ENCODE results near the gene MED29. TPM values are rescaled to one million over a fixed set of nuclear protein-coding genes. Genes with fewer than 3 reads are reported as not detected.
A peak's percentile ranks its signal among the peaks of the same experiment; 100 is the strongest.

MED29 gene
- total and polyA plus RNA-seq, 2 of the 13 experiments (the other 11 are each of a cell fraction or from before 2014, with no cell fraction given): 14.0 to 19.7 TPM

DNA sequence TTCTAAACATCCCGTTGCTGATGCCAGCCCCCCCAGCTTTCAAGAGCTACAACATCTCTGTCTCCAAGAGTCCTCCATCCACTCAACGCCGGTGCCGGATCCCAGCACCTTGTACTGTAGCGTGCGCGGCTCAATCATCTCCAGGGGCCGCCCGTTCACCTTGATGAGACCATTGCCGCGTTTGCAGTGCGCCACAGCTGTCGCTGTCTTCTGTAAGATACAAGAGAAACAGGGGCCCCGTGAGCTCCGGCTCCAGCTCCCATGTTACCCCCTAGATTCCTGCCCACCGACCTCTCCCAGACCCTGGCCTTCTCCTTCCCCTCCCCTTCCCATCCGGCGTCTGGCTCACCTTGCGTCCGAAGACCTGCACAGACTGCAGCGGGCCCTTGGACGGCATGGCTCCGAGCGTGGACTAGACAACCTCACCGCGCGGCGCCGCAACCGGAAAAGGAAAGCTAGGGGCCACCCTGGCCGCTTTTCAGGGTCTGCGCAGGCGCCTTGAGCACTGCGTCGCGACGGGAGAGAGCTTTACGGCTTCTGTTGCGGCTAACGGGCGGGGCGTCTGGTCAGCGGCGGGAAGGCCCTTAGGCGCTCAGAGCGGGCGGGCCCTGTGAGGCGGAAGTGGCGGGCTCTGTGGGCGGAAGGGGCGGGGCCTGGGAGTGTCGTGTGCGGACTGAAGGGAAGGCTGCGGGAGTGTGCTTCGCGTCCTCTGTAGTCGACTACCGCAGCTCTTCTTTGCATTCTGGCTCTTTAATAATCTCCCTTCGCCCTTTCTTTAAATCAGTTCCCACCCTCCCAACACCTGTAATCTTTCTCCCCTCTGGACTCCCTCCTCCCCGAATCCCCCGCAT, 44.5 kb downstream of the MED29 start, which contains the start of gene RPS16 (continued):
- 0 out of 2 replicates have a peak, but pooled peaks have one; percentile 18 for TF ChIP-seq ZBTB7B (CRISPR knock-in tag; IDR thresholded peaks at IDR 0.05)
- TF ChIP-seq, protein P1, sequence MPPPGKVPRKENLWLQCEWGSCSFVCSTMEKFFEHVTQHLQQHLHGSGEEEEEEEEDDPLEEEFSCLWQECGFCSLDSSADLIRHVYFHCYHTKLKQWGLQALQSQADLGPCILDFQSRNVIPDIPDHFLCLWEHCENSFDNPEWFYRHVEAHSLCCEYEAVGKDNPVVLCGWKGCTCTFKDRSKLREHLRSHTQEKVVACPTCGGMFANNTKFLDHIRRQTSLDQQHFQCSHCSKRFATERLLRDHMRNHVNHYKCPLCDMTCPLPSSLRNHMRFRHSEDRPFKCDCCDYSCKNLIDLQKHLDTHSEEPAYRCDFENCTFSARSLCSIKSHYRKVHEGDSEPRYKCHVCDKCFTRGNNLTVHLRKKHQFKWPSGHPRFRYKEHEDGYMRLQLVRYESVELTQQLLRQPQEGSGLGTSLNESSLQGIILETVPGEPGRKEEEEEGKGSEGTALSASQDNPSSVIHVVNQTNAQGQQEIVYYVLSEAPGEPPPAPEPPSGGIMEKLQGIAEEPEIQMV (CRISPR knock-in tag; IDR thresholded peaks at IDR 0.05; ENCODE audit: low read depth): peak; percentile 98; the same call in 1 of the 2 replicates
- TF ChIP-seq, protein P2, sequence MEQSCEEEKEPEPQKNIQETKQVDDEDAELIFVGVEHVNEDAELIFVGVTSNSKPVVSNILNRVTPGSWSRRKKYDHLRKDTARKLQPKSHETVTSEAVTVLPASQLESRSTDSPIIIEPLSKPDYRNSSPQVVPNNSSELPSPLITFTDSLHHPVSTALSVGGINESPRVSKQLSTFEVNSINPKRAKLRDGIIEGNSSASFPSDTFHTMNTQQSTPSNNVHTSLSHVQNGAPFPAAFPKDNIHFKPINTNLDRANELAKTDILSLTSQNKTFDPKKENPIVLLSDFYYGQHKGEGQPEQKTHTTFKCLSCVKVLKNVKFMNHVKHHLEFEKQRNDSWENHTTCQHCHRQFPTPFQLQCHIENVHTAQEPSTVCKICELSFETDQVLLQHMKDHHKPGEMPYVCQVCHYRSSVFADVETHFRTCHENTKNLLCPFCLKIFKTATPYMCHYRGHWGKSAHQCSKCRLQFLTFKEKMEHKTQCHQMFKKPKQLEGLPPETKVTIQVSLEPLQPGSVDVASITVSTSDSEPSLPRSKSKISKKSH (CRISPR knock-in tag; IDR thresholded peaks at IDR 0.05; ENCODE audit: borderline replicate concordance): peak; percentile 97
- peak; percentile 75; the same call in 1 of the 2 replicates for TF ChIP-seq MTF1 (CRISPR knock-in tag; IDR thresholded peaks at IDR 0.05)
- TF ChIP-seq TSC22D2 (CRISPR knock-in tag; IDR thresholded peaks at IDR 0.05; ENCODE audit: borderline replicate concordance): peak; percentile 95; the same call in 1 of the 2 replicates
- peak; percentile 76; the same call in 1 of the 2 replicates for TF ChIP-seq ZMYM4 (CRISPR knock-in tag; IDR thresholded peaks at IDR 0.05)
- TF ChIP-seq ZFP36L1 (CRISPR knock-in tag; IDR thresholded peaks at IDR 0.05): peak; percentile 61; the same call in 1 of the 2 replicates
- TF ChIP-seq, protein P3, sequence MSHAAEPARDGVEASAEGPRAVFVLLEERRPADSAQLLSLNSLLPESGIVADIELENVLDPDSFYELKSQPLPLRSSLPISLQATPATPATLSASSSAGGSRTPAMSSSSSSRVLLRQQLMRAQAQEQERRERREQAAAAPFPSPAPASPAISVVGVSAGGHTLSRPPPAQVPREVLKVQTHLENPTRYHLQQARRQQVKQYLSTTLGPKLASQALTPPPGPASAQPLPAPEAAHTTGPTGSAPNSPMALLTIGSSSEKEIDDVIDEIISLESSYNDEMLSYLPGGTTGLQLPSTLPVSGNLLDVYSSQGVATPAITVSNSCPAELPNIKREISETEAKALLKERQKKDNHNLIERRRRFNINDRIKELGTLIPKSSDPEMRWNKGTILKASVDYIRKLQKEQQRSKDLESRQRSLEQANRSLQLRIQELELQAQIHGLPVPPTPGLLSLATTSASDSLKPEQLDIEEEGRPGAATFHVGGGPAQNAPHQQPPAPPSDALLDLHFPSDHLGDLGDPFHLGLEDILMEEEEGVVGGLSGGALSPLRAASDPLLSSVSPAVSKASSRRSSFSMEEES (CRISPR knock-in tag; IDR thresholded peaks at IDR 0.05): peak; percentile 55; the same call in 1 of the 2 replicates
- TF ChIP-seq, protein P4, sequence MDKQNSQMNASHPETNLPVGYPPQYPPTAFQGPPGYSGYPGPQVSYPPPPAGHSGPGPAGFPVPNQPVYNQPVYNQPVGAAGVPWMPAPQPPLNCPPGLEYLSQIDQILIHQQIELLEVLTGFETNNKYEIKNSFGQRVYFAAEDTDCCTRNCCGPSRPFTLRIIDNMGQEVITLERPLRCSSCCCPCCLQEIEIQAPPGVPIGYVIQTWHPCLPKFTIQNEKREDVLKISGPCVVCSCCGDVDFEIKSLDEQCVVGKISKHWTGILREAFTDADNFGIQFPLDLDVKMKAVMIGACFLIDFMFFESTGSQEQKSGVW (CRISPR knock-in tag; IDR thresholded peaks at IDR 0.05; ENCODE audit: borderline replicate concordance): no peak
- peak; percentile 91 for TF ChIP-seq ETV5 (CRISPR knock-in tag; IDR thresholded peaks at IDR 0.05; ENCODE audit: borderline replicate concordance)
- TF ChIP-seq ZNF552 (CRISPR knock-in tag; IDR thresholded peaks at IDR 0.05; ENCODE audit: borderline replicate concordance): peak; percentile 76; the same call in 1 of the 2 replicates
- TF ChIP-seq SRSF1 (optimal IDR thresholded peaks at IDR 0.05; ENCODE audit: low read depth, low read length): peak; percentile 88
- TF ChIP-seq, protein P5, sequence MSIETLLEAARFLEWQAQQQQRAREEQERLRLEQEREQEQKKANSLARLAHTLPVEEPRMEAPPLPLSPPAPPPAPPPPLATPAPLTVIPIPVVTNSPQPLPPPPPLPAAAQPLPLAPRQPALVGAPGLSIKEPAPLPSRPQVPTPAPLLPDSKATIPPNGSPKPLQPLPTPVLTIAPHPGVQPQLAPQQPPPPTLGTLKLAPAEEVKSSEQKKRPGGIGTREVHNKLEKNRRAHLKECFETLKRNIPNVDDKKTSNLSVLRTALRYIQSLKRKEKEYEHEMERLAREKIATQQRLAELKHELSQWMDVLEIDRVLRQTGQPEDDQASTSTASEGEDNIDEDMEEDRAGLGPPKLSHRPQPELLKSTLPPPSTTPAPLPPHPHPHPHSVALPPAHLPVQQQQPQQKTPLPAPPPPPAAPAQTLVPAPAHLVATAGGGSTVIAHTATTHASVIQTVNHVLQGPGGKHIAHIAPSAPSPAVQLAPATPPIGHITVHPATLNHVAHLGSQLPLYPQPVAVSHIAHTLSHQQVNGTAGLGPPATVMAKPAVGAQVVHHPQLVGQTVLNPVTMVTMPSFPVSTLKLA (IDR thresholded peaks at IDR 0.05): peak; percentile 44; the same call in 1 of the 2 replicates
- TF ChIP-seq FOXA3 (CRISPR knock-in tag; IDR thresholded peaks at IDR 0.05): peak; percentile 57
- TF ChIP-seq SKI (IDR thresholded peaks at IDR 0.05; ENCODE audit: partially characterized antibody): peak; percentile 80
- TF ChIP-seq, protein P6, sequence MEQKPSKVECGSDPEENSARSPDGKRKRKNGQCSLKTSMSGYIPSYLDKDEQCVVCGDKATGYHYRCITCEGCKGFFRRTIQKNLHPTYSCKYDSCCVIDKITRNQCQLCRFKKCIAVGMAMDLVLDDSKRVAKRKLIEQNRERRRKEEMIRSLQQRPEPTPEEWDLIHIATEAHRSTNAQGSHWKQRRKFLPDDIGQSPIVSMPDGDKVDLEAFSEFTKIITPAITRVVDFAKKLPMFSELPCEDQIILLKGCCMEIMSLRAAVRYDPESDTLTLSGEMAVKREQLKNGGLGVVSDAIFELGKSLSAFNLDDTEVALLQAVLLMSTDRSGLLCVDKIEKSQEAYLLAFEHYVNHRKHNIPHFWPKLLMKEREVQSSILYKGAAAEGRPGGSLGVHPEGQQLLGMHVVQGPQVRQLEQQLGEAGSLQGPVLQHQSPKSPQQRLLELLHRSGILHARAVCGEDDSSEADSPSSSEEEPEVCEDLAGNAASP (CRISPR knock-in tag; IDR thresholded peaks at IDR 0.05; ENCODE audit: borderline replicate concordance): peak; percentile 38; the same call in 1 of the 2 replicates
- no peak for TF ChIP-seq SCMH1 (CRISPR knock-in tag; IDR thresholded peaks at IDR 0.05; ENCODE audit: borderline replicate concordance)
- TF ChIP-seq SP2 (CRISPR knock-in tag; IDR thresholded peaks at IDR 0.05): peak; percentile 88
- no peak for TF ChIP-seq ZNF879 (CRISPR knock-in tag; IDR thresholded peaks at IDR 0.05)

Measured in HepG2 (cell line).